NT2/D1 (cell line): ENCODE results near the gene OVOL1.

ENCODE experiments used
- DNase-seq: peaks from one replicate; pipeline ENCODE4 v3.0.0-alpha.2; 2011; ENCODE audit warnings: low read depth, low spot score
- H3K27me3 ChIP-seq: 2 replicates; pipeline ENCODE4 v1.6.0; 2011; ENCODE audit warnings: mild to moderate bottlenecking; ENCODE audit not compliant: insufficient read length, insufficient read depth
- H3K36me3 ChIP-seq: 2 replicates; pipeline ENCODE4 v1.6.1; 2011; ENCODE audit warnings: mild to moderate bottlenecking, low read length, mixed read lengths; ENCODE audit not compliant: insufficient read depth, insufficient read length
- H3K4me1 ChIP-seq: 2 replicates; pipeline ENCODE4 v1.5.1; 2011; ENCODE audit not compliant: insufficient read depth, insufficient read length
- H3K4me3 ChIP-seq: 2 replicates; pipeline ENCODE4 v1.5.1; 2011; ENCODE audit warnings: low read depth; ENCODE audit not compliant: insufficient read length
- H3K9ac ChIP-seq: 2 replicates; pipeline ENCODE4 v1.6.0; 2011; ENCODE audit warnings: low read depth; ENCODE audit not compliant: insufficient read length
- H3K9me3 ChIP-seq: 2 replicates; pipeline ENCODE4 v1.5.1; 2011; ENCODE audit warnings: mild to moderate bottlenecking, low read length; ENCODE audit not compliant: insufficient read depth
- SUZ12 ChIP-seq: IDR thresholded peaks from 2 replicates; pipeline ENCODE4 v1.6.1; 2011; ENCODE audit not compliant: insufficient read length, insufficient read depth; ENCODE audit errors: extremely low read depth
- YY1 ChIP-seq: IDR thresholded peaks from 2 replicates; pipeline ENCODE4 v1.6.1; 2011; ENCODE audit not compliant: insufficient read length, insufficient read depth
- ZNF274 ChIP-seq: IDR thresholded peaks from 2 replicates; pipeline ENCODE4 v1.6.1; 2011; ENCODE audit warnings: mild to moderate bottlenecking, low read depth, low read length

Gene OVOL1

GRCh38 chr11:65842144-65842543 is 55.3 kb downstream of the OVOL1 start:
- TF ChIP-seq YY1 (no peak), ZNF274 (no peak), SUZ12 (no peak)
- Histone ChIP-seq H3K9me3 (no peaks in the 10 kb centered on the region), H3K9ac (no peak overlapping the region), H3K27me3 (no peaks in the 10 kb centered on the region), H3K4me1 (no peaks in the 10 kb centered on the region), H3K36me3 (no peaks in the 10 kb centered on the region), H3K4me3 (no peak overlapping the region)
- no peak for DNase-seq

DNA sequence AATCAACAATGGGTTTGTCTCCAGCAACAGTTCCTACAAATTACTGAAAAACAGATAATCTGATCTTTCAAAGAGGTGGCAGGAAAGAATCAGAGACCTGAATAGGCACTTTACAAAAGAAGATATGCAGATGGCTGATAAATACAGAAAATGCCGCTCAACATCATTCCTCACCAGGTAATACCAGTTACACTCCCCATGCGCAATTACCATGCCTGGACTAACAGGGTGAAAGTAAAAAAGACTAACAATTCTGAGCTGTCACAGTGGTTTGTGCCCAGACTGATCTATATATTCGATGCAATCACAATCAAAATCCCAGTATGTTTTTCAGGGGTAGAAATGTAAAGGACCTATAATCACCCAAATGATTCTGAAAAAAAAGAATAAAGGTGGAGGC is 56.9 kb downstream of the OVOL1 start:
- H3K9me3 ChIP-seq = no peaks in the 10 kb centered on the region
- no peak for TF ChIP-seq SUZ12
- no peak for TF ChIP-seq YY1
- TF ChIP-seq ZNF274 = no peak
- H3K4me3 ChIP-seq = no peak overlapping the region
- no peak for DNase-seq
- H3K4me1 ChIP-seq = no peaks in the 10 kb centered on the region
- no peaks in the 10 kb centered on the region for H3K36me3 ChIP-seq
- no peaks in the 10 kb centered on the region for H3K27me3 ChIP-seq
- H3K9ac ChIP-seq = no peak overlapping the region

GRCh38 chr11:65844231-65844872 is 57.5 kb downstream of the OVOL1 start:
- H3K36me3 ChIP-seq = no peaks in the 10 kb centered on the region
- H3K4me3 ChIP-seq = no peak overlapping the region
- no peak for TF ChIP-seq ZNF274
- no peak for TF ChIP-seq YY1
- TF ChIP-seq SUZ12 = no peak
- peaks cover 2% of the 10 kb centered on the region for H3K4me1 ChIP-seq
- no peaks in the 10 kb centered on the region for H3K9me3 ChIP-seq
- DNase-seq = no peak
- no peak overlapping the region for H3K9ac ChIP-seq
- H3K27me3 ChIP-seq = no peaks in the 10 kb centered on the region
